HG03558 (cell line): ENCODE results near the gene ASCC3.
"Not testable (repeated sequence)": the region's sequence is repeated elsewhere in the genome, so short reads cannot be mapped to it uniquely, and the experiment has no call there.

ENCODE experiments used
- ATAC-seq: cut with Tn5 transposase; IDR thresholded peaks from one replicate; pipeline ENCODE4 v1.9.1; 2021; ENCODE audit warnings: moderate number of reproducible peaks; ENCODE audit not compliant: unreplicated experiment; ENCODE audit errors: extremely low read depth

The ASCC3 gene

DNA sequence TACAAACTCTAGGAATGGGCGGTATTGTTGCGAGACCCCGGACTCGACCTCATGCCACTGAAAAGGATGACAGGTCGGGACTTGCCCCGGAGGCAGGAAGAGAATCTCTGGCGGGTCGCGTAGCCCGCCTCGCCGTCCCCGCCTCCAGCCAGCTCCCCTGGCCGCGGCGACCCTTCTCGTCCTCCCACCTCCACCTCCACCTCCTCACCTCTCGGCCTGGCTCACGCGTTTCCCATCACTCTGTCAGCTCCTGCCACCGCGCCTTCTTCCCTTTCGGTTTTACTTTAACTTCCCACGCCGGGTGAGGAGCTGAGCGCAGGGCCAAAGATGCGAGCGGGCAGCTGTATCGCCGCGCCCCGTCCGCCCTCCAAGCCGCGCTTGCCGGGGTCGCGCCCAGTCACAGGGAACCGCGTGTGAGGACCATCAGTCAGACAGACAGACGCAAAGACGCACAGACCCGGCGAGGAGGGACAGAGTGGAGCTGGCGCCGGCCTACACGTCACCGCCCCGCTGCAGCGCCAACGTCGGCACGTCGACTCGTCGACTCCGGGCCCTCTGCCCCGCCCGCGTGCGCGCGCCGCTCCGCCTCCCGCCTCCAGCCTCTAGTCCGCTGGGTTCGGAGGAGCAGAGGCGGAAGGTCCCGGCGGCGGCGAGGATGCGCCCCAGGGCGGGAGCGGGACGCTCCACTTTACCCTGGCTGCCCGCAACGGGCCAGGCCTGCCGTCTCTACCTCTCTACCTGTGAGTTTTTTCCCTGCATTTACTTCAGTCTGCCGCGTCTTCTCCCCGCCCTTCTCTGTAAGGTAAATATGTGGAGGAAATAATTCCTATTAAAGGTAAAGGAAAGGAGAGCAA lies at the start of gene ASCC3:
TSS of gene ASCC3 (minus strand) at position 477 of the 854 bp plus-strand sequence. CDS start 13,332 bp downstream, outside the sequence.
- ATAC-seq, result peak; percentile 96

DNA sequence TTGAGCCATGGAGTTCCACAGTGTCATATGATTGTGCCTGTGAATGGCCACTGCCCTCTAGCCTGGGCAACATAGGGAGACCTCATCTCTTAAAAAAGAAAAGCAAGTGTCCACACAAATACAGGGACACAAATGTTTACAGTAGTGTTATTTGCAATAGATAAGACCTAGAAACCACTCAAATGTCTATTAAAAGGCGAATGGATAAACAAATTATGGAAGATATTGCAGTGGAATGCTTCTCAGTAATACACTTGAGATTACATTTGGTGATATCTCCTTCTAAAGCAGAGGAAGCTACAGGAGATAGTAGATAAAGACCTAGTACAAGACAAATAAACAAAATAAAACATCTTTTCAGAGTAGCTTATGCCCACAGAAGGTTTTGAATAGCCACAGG lies 44.6 kb upstream of the ASCC3 start:
- ATAC-seq, result no peak

GRCh38 chr6:100924534-100925227 lies 43.6 kb upstream of the ASCC3 start:
- no peak for ATAC-seq

DNA sequence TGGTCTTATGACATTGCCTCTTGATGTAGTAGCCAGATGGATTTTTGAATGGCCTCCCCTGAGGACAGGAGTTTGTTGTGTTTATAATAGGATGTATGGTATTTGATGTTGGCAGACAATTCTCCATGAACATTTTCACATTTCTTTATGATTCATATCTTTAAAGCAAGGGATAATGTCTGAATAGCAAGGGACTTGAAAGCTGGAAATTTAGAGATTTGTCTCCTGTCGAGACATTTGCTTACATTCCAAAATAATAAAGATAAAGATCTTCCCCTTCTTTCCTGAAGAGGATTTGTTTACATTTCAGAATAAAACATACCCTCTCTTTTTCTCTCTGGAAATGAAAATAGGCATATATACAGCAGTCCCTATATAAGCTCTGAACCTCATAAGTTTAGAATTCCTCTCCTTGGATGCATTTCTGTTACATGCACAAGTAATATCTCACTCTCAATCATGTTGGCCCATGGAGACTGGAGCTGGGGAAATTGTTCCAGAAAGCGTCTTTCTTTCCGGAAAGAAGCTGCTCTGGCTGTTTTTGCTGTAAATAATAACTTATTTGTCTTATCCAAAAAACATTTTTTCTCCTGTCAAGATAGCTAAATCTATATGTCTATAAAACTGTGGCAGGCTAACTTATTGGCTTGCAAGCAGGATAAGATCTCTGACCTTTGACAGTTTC lies 42.5 kb upstream of the ASCC3 start:
- no peak for ATAC-seq

GRCh38 chr6:100920028-100920605 lies 39.0 kb upstream of the ASCC3 start:
- no peak for ATAC-seq

DNA sequence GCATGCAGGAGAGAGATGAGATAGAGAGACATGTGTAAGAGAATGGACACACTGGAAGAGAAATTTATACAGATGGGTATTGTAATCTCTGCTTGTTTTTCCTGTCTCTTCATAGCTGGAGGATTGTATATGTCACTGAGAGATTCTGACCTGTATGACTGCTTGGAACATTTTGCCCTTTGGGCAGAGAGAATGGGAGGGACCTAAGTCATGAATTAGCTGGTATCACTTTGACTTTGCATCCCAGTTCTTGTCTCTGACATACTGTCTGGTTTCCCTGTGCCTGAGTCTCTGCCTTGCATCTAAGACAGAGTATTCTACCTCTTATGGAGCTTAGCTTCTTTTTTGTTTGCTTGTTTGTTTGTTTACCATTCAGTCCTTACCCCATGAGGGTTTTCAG lies 37.0 kb upstream of the ASCC3 start:
- ATAC-seq, result no peak

GRCh38 chr6:100915876-100916275 lies 34.7 kb upstream of the ASCC3 start:
- ATAC-seq, result no peak

DNA sequence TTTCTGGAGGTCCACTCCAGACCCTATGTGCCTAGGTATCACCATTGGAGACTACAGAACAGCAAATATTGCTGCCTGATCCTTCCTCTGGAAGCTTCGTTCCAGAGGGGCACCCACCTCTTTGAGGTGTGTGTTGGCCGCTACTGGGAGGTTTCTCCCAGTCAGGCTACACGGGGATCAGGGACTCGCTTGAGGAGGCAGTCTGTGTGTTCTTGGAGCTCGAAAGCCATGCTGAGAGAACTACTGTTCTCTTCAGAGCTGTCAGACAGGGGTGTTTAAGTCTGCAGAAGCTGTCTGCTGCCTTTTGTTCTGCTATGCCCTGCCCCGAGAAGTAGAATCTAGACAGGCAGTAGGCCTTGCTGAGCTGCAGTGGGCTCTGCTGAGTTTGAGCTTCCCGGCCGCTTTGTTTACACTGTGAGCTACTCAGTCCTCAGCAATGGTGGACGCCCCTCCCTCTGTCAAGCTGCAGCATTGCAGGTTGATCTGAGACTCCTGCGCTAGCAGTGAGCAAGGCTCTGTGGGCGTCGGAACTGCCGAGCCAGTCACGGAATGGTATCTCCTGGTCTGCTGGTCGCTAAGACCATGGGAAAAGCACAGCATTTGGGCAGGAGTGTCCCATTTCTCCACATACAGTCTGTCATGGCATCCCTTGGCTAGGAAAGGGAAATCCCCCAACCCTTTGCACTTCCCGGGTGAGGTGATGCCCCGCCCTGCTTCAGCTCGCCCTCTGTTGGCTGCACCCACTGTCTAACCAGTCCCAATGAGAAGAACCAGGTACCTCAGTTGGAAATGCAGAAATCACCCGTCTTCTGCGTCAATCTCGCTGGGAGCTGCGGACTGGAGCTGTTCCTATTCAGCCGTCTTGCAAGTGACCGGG lies 32.5 kb upstream of the ASCC3 start:
- ATAC-seq, result no peak

DNA sequence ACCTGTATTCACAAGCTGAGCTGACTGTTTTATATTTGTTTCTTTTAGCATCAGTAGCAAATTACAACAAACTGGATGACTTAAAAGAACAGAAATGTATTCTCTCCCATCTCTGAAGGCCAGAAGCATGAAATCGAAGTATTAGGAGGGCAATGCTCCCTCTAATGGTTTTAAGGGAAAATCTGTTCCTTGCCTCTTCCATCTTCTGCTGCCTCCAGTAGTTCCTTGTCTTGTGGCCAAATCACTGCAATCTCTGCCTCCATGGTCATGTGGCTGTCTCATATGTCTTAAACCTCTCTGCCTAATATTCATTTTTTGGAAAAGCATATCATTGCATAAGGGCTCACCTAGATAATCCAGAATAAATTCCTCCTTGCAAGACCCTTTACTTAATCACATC lies 25.2 kb upstream of the ASCC3 start:
- ATAC-seq, result no peak

- ATAC-seq, result no peak
Measured at GRCh38 chr6:100905067-100905466, 23.9 kb upstream of the ASCC3 start.

GRCh38 chr6:100904316-100904715 lies 23.2 kb upstream of the ASCC3 start:
- no peak for ATAC-seq

GRCh38 chr6:100901582-100901981 lies 20.5 kb upstream of the ASCC3 start:
- no peak for ATAC-seq

GRCh38 chr6:100899202-100899601 lies 18.1 kb upstream of the ASCC3 start:
- no peak for ATAC-seq

- no peak for ATAC-seq
Measured at GRCh38 chr6:100897671-100898070, 16.5 kb upstream of the ASCC3 start.

GRCh38 chr6:100893743-100894142 lies 12.6 kb upstream of the ASCC3 start:
- ATAC-seq, result no peak

DNA sequence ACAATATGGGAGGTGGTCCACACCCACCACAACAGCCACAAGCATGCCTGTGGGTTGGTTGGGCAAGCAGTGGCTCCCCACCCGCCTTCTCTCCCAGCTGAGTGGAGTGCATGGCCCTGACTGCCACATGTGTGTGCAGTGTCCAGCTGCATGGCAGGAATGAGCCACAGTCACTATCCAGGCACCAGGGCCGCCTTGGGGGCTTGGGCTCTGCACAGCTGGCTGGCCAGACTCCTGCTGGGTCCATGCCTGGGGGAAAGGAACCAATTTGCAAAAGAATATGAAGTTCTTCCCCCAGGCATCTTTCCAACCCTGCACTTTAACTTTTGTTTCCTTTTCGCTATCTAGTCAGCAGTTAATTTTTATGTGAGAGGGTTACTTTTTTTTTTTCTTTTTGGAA lies 11.6 kb upstream of the ASCC3 start:
- ATAC-seq, result no peak

- no peak for ATAC-seq
Measured at GRCh38 chr6:100892116-100892515, 11.0 kb upstream of the ASCC3 start.

GRCh38 chr6:100891079-100891478 lies 9.9 kb upstream of the ASCC3 start:
- ATAC-seq, result no peak

- ATAC-seq, result not testable (repeated sequence)
Measured at GRCh38 chr6:100890646-100891045, 9.5 kb upstream of the ASCC3 start.

GRCh38 chr6:100889351-100889750 lies 8.2 kb upstream of the ASCC3 start:
- no peak for ATAC-seq
